K562 (cell line): ENCODE data around the gene EMID1. TPM values are rescaled to one million over a fixed set of nuclear protein-coding genes. Genes with fewer than 3 reads are reported as not detected.

ENCODE experiments used
- ATAC-seq: fragments of 200-7000 bp; cut with Tn5 transposase; 3 replicates; pipeline ENCODE4 v1.9.1; 2020; ENCODE audit warnings: moderate library complexity
- BruUV-seq: library from RNA; stranded (reverse); fragments of 400-500 nt; replicated peaks from 2 replicates; lab custom pipeline; 2021; lab: Mats Ljungman, UMichigan
- CTCF ChIA-PET: fragments of 300-600 bp; formaldehyde crosslinking; extraction: SDS; loops from one replicate; lab custom pipeline; 2021; ENCODE audit warnings: low intra/inter-chr PET ratio; lab: Yijun Ruan, JAX
- POLR2A ChIA-PET: fragments of 300-600, 350-650 bp; sonication (Branson Sonifier 250); formaldehyde crosslinking; extraction: SDS; loops from one replicate; lab custom pipeline; 2021; ENCODE audit warnings: antibody characterized with exemption, inconsistent platforms; lab: Yijun Ruan, JAX
- DNase-seq, 4 experiments: peaks; one replicate each; pipeline versions ENCODE4 v3.0.0 to v3.0.0-alpha.2; 2011 to 2018; ENCODE audit warnings: low spot score in 3 of 4, mixed read lengths in 3 of 4; ENCODE audit errors: extremely low read depth in 1 of 4
- FAIRE-seq: peaks from 2 replicates; lab custom pipeline; 2011; peaks lifted over from hg19 to GRCh38; lab: Jason Lieb, UNC
- H2AFZ ChIP-seq: 2 replicates; pipeline ENCODE4 v1.6.0; 2011; ENCODE audit warnings: low read depth, low read length, control low read depth, inconsistent platforms
- H3K27ac ChIP-seq: fragments of 200-600 bp; 3 replicates; pipeline ENCODE4 v1.8.0; 2011; ENCODE audit warnings: low read depth, mild to moderate bottlenecking, control low read depth, inconsistent platforms, low read length, moderate library complexity, mixed read lengths; ENCODE audit errors: extremely low read depth
- H3K27me3 ChIP-seq, 2 experiments: fragments of 300-600 bp in 1 of 2; 2 replicates in 1 of 2; 3 replicates in 1 of 2; pipeline versions ENCODE4 v1.6.0 to v1.8.0; 2011; ENCODE audit warnings: inconsistent platforms in 2 of 2, low read length in 2 of 2, mild to moderate bottlenecking in 1 of 2, mixed read lengths in 1 of 2, moderate library complexity in 1 of 2; ENCODE audit not compliant: control insufficient read depth in 2 of 2, insufficient read depth in 2 of 2
- H3K36me3 ChIP-seq: fragments of 300-600 bp; 3 replicates; pipeline ENCODE4 v1.8.0; 2011; ENCODE audit warnings: mild to moderate bottlenecking, low read length, inconsistent platforms; ENCODE audit not compliant: control insufficient read depth, insufficient read depth
- H3K4me1 ChIP-seq, 2 experiments: fragments of 200-600 bp in 1 of 2; replicated peaks in 1 of 2; 2 replicates in 1 of 2; 3 replicates in 1 of 2; pipeline versions ENCODE4 v1.5.1 to v1.8.0; 2011; ENCODE audit warnings: inconsistent platforms in 2 of 2, low read length in 2 of 2, mild to moderate bottlenecking in 1 of 2, mixed read lengths in 1 of 2, moderate library complexity in 1 of 2; ENCODE audit not compliant: control insufficient read depth in 2 of 2, insufficient read depth in 2 of 2
- H3K4me2 ChIP-seq: 2 replicates; pipeline ENCODE4 v1.6.1; 2011; ENCODE audit warnings: low read length, control low read depth, inconsistent platforms, mixed read lengths; ENCODE audit not compliant: insufficient read depth
- H3K4me3 ChIP-seq: fragments of 200-600 bp; sonication (generic), shearing (Covaris generic); 2 replicates; pipeline ENCODE4 v1.5.1; 2016; ENCODE audit warnings: control low read depth, inconsistent platforms
- H3K79me2 ChIP-seq: fragments of 200-600 bp; 3 replicates; pipeline ENCODE4 v1.8.0; 2011; ENCODE audit warnings: low read length, inconsistent platforms; ENCODE audit not compliant: control insufficient read depth, insufficient read depth
- H3K9ac ChIP-seq, 2 experiments: 2 replicates each; pipeline versions ENCODE4 v1.6.0 to v1.6.1; 2011; ENCODE audit warnings: low read depth in 2 of 2, low read length in 2 of 2, control low read depth in 1 of 2, inconsistent platforms in 1 of 2, mild to moderate bottlenecking in 1 of 2, mixed read lengths in 1 of 2; ENCODE audit not compliant: insufficient read depth in 1 of 2
- H3K9me1 ChIP-seq: one replicate; pipeline ENCODE4 v1.6.0; 2011; ENCODE audit warnings: inconsistent platforms, mild to moderate bottlenecking, low read length, moderate library complexity; ENCODE audit not compliant: control insufficient read depth, insufficient read depth
- H3K9me3 ChIP-seq: replicated peaks from 2 replicates; pipeline ENCODE4 v1.5.1; 2011; ENCODE audit warnings: low read depth, low read length, inconsistent platforms; ENCODE audit not compliant: control insufficient read depth, insufficient read depth
- H4K20me1 ChIP-seq: replicated peaks from 2 replicates; pipeline ENCODE4 v1.6.1; 2011; ENCODE audit warnings: low read length, inconsistent platforms, mixed read lengths; ENCODE audit not compliant: control insufficient read depth, insufficient read depth
- CC2D1A ChIP-seq: fragments of 450-650 bp; IDR thresholded peaks from 2 replicates; pipeline ENCODE4 v1.6.1; 2017; ENCODE audit warnings: mild to moderate bottlenecking
- CTBP1 ChIP-seq: fragments of 450-650 bp; IDR thresholded peaks from 2 replicates; pipeline ENCODE4 v1.6.1; 2016; ENCODE audit warnings: borderline replicate concordance
- DPF2 ChIP-seq: fragments of 450-650 bp; IDR thresholded peaks from 2 replicates; pipeline ENCODE4 v1.6.1; 2016
- HMGN3 ChIP-seq: IDR thresholded peaks from 2 replicates; pipeline ENCODE4 v1.6.1; 2011; ENCODE audit warnings: borderline replicate concordance, low read depth, mild to moderate bottlenecking, mixed read lengths, low read length; ENCODE audit not compliant: insufficient read length; ENCODE audit errors: extremely low read depth
- HNRNPUL1 ChIP-seq: fragments of 200-400 bp; formaldehyde crosslinking; IDR thresholded peaks from 2 replicates; pipeline ENCODE4 v1.6.1; 2017; ENCODE audit warnings: low read length
- MAFG ChIP-seq: fragments of 450-650 bp; conservative IDR thresholded peaks from 2 replicates; pipeline ENCODE4 v1.6.1; 2016; ENCODE audit warnings: missing genetic modification characterization, missing compliant biosample characterization
- NCOA6 ChIP-seq: fragments of 450-650 bp; IDR thresholded peaks from 2 replicates; pipeline ENCODE4 v1.6.1; 2017; ENCODE audit warnings: mild to moderate bottlenecking
- RFX1 ChIP-seq: fragments of 450-650 bp; IDR thresholded peaks from 2 replicates; pipeline ENCODE4 v1.6.1; 2016; ENCODE audit warnings: mild to moderate bottlenecking, moderate library complexity
- SNIP1 ChIP-seq: fragments of 450-650 bp; IDR thresholded peaks from 2 replicates; pipeline ENCODE4 v1.7.1; 2017; ENCODE audit warnings: low read depth, mild to moderate bottlenecking
- STAT5B ChIP-seq: fragments of 250-450 bp; sonication (Bioruptor Pico); IDR thresholded peaks from 2 replicates; pipeline ENCODE4 v1.8.0; 2021; ENCODE audit warnings: mild to moderate bottlenecking, inconsistent platforms
- TSC22D4 ChIP-seq: fragments of 450-650 bp; IDR thresholded peaks from 2 replicates; pipeline ENCODE4 v1.6.1; 2016; ENCODE audit warnings: missing genetic modification characterization, missing biosample characterization, control low read depth
- ZFPM2 ChIP-seq: fragments of 250-450 bp; sonication (Bioruptor Pico); IDR thresholded peaks from 2 replicates; pipeline ENCODE4 v1.5.1; 2022; ENCODE audit warnings: mild to moderate bottlenecking
- ZNF445 ChIP-seq: fragments of 250-450 bp; sonication (Bioruptor Pico); IDR thresholded peaks from 2 replicates; pipeline ENCODE4 v1.4.0; 2020; ENCODE audit warnings: low read depth, mild to moderate bottlenecking, moderate library complexity
- WGBS: fragments of 100-300 bp; shearing (Covaris generic); methylation state at CpG from one replicate; pipeline ENCODE4 v1.1.6; 2016; ENCODE audit warnings: low coverage, mixed read lengths; ENCODE audit not compliant: insufficient coverage; ENCODE audit errors: missing lambda C conversion rate; 5-methylcytosine and 5-hydroxymethylcytosine counted together
- in situ Hi-C: fragments of 300-500 bp; cut with MboI; formaldehyde crosslinking; loops from 4 replicates; pipeline ENCODE4 v1.15.0; 2018; ENCODE audit warnings: inconsistent platforms, mixed read lengths
- intact Hi-C: fragments of 100-400 bp; cut with micrococcal nuclease; formaldehyde crosslinking; loops from 2 replicates; pipeline ENCODE4 v1.14.2; 2022
- polyA plus RNA-seq, 8 experiments: library from polyadenylated mRNA; depleted of rRNA in 4 of 8; stranded (reverse) in 5 of 8; unstranded in 3 of 8; fragments of >200 nt; fragmentation: Nextera tagmentation in 2 of 8; fragmentation: Illumina TruSeq in 1 of 8; extraction: Ambion mirVana in 2 of 8; extraction: Trizol in 1 of 8; gene quantifications; 2 replicates each; pipeline versions ENCODE4 v1.2.1 to v1.2.3, GENCODE V29; 2011 to 2014; ENCODE audit warnings: inconsistent platforms in 1 of 8, missing spikeins in 1 of 8
- total RNA-seq, 7 experiments: library from RNA; depleted of rRNA in 6 of 7; stranded (reverse); fragments of >200 nt in 6 of 7; fragmentation: Illumina TruSeq in 2 of 7; extraction: Trizol in 2 of 7; gene quantifications; 2 replicates each; pipeline versions ENCODE4 v1.2.1 to v1.2.3, GENCODE V29; 2011 to 2021; ENCODE audit warnings: low replicate concordance in 1 of 7
- TF ChIP-seq, protein P1 (sequence below), 2 experiments: fragments of 450-650 bp; IDR thresholded peaks; 2 replicates each; pipeline ENCODE4 v1.6.1; 2016; ENCODE audit warnings: mild to moderate bottlenecking in 2 of 2, borderline replicate concordance in 1 of 2, low read depth in 1 of 2, moderate library complexity in 1 of 2

The EMID1 gene
- total and polyA plus RNA-seq, 9 of the 15 experiments (the other 6 are each of a cell fraction or from before 2014, with no cell fraction given), result 0.15 to 7.2 (median 2.7) TPM

DNA sequence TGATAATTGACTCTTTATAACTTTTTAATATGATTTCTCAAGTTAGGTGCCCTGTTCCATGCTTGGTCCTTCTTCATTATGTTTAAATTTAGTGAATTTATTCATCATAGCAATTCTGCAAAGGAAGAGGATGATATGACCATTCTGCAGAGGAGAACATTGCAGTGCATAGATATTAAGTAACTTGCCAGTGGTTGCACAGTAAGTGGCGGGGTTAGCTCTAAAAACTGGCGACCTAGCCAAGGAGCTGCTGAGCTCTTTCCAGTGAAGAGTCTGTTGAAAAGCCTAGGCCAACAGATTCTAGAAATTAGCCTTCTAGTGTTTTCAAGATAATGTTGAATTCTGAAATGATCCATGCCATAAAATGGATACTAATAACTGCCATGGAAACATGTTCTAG is 66.9 kb downstream of the EMID1 start:
- peaks cover 100% of the 10 kb centered on the region for H3K79me2 ChIP-seq
- WGBS, result 100% methylated on average over 2 of the region's 2 CpGs
- ChIA-PET POLR2A (interaction anchor here (0.6 kb wide), 1 partner anchor 22 kb away, joined by 3 read pairs; no protein-coding TSS in a partner anchor), CTCF (no interaction called here)
- intact Hi-C loops, result no loop called here
- H3K9me1 ChIP-seq, result peaks cover 6% of the 10 kb centered on the region
- BruUV-seq, result no TSS peak
- no peak overlapping the region for H3K4me2 ChIP-seq
- no peak overlapping the region for H3K9ac ChIP-seq
- no peak overlapping the region for H3K4me3 ChIP-seq
- peaks cover 5 to 25% of the 10 kb centered on the region in 2 experiments; a peak in 4 of 5 replicates for H3K4me1 ChIP-seq
- TF ChIP-seq HMGN3, result no peak
- no peak for TF ChIP-seq RFX1
- no peak for TF ChIP-seq NCOA6
- TF ChIP-seq CTBP1, result no peak
- no peak for TF ChIP-seq HNRNPUL1
- TF ChIP-seq, protein P1, sequence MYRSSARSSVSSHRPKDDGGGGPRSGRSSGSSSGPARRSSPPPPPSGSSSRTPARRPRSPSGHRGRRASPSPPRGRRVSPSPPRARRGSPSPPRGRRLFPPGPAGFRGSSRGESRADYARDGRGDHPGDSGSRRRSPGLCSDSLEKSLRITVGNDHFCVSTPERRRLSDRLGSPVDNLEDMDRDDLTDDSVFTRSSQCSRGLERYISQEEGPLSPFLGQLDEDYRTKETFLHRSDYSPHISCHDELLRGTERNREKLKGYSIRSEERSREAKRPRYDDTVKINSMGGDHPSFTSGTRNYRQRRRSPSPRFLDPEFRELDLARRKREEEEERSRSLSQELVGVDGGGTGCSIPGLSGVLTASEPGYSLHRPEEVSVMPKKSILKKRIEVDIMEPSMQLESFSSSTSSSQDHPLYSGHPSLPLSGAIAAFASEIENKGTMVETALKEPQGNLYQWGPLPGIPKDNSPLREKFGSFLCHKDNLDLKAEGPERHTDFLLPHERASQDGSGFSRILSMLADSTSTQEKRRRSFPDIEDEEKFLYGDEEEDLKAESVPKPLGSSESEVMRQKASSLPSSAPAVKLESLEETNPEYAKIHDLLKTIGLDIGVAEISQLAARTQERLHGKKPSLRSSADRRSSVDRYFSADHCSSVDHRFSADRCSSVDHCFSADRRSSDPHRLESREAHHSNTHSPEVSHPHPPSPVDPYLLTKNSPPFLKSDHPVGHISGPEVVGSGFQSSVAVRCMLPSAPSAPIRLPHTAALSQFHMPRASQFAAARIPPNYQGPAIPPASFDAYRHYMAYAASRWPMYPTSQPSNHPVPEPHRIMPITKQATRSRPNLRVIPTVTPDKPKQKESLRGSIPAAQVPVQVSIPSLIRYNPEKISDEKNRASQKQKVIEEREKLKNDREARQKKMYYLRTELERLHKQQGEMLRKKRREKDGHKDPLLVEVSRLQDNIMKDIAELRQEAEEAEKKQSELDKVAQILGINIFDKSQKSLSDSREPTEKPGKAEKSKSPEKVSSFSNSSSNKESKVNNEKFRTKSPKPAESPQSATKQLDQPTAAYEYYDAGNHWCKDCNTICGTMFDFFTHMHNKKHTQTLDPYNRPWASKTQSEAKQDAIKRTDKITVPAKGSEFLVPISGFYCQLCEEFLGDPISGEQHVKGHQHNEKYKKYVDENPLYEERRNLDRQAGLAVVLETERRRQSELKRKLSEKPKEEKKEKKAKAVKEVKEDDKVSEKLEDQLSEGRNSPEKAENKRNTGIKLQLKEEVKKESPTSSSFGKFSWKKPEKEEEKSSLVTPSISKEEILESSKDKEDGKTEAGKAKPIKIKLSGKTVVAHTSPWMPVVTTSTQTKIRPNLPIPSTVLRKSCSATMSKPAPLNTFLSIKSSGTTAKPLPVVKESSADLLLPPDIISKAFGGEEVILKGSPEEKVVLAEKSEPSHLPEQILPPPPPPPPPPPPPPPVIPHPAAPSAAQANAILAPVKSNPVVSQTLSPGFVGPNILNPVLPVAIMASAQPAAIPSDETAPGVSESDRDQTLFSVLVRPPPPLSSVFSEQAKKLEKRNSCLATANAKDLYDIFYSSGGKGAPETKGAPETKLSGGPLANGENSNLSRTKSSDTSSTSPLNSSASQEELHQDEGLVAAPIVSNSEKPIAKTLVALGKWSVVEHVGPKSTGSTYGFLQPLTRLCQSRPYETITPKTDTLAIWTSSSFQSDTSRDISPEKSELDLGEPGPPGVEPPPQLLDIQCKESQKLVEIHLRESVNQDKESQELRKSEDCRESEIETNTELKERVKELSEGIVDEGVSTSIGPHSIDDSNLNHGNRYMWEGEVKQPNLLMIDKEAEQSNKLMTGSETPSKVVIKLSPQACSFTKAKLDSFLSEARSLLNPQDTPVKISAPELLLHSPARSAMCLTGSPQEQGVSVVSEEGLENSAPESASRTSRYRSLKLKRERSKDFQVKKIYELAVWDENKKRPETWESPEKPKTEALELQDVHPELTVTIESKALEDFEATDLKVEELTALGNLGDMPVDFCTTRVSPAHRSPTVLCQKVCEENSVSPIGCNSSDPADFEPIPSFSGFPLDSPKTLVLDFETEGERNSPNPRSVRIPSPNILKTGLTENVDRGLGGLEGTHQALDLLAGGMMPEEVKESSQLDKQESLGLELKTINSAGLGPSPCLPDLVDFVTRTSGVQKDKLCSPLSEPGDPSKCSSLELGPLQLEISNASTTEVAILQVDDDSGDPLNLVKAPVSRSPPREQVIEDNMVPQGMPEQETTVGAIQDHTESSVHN (IDR thresholded peaks at IDR 0.05; ENCODE audit: borderline replicate concordance in 1 of 2, low read depth in 1 of 2), result no peak
- no peak for TF ChIP-seq MAFG
- no peak for TF ChIP-seq TSC22D4 (tag)
- TF ChIP-seq ZNF445, result no peak
- TF ChIP-seq CC2D1A, result no peak
- TF ChIP-seq STAT5B (CRISPR knock-in tag), result no peak
- no peak for TF ChIP-seq ZFPM2 (CRISPR knock-in tag)
- no peak for TF ChIP-seq DPF2
- no peak for TF ChIP-seq SNIP1
- DNase-seq, result no peak
- no peaks in the 10 kb centered on the region for H3K9me3 ChIP-seq
- no peak for ATAC-seq
- peaks cover 54% of the 10 kb centered on the region for H4K20me1 ChIP-seq
- no peak for FAIRE-seq
- no peaks in the 10 kb centered on the region for H3K27me3 ChIP-seq
- no peak overlapping the region for H2AFZ ChIP-seq
- H3K36me3 ChIP-seq, result peaks cover 87% of the 10 kb centered on the region
- no peak overlapping the region for H3K27ac ChIP-seq
- in situ Hi-C loops, result no loop called here
